Esophagus squamous epithelium (tissue), 4 donors: ENCODE results near the gene EWSR1.

Source experiments
- POLR2A ChIP-seq, 4 donors: fragments of 450-650 bp; IDR thresholded peaks; one replicate each; pipeline ENCODE4 v1.6.1; 2017; ENCODE audit warnings: antibody characterized with exemption in 4 of 4, mild to moderate bottlenecking in 4 of 4, moderate library complexity in 3 of 4
- TF ChIP-seq, protein P1 (sequence below), 6 experiments: fragments of 450-650 bp in 4 of 6; fragments of 200-600 bp in 2 of 6; sonication (generic) in 2 of 6; IDR thresholded peaks; one replicate each; pipeline ENCODE4 v1.5.1; 2016 to 2019; ENCODE audit warnings: antibody characterized with exemption in 6 of 6, mild to moderate bottlenecking in 4 of 6, moderate library complexity in 4 of 6

DNA sequence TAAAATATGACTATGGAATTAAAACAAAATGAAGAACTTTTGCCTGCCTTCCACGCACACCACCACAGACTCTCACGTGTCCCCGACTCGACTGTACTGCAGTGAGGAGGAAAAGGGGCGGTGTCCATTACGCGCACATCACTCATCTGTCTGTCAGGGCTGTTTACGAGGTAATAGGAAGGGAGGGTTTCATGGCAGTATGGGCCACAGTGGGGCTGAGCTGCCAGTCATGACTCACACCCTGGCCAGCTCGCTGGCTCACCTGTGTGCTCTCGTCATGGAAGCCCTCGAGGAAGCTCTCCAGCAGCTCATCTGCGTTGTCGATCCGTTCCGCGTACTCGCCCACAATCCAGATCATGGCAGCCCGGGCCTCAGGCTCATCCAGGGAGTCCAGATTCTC, 80.9 kb downstream of the EWSR1 start:
- TF ChIP-seq, protein P1, sequence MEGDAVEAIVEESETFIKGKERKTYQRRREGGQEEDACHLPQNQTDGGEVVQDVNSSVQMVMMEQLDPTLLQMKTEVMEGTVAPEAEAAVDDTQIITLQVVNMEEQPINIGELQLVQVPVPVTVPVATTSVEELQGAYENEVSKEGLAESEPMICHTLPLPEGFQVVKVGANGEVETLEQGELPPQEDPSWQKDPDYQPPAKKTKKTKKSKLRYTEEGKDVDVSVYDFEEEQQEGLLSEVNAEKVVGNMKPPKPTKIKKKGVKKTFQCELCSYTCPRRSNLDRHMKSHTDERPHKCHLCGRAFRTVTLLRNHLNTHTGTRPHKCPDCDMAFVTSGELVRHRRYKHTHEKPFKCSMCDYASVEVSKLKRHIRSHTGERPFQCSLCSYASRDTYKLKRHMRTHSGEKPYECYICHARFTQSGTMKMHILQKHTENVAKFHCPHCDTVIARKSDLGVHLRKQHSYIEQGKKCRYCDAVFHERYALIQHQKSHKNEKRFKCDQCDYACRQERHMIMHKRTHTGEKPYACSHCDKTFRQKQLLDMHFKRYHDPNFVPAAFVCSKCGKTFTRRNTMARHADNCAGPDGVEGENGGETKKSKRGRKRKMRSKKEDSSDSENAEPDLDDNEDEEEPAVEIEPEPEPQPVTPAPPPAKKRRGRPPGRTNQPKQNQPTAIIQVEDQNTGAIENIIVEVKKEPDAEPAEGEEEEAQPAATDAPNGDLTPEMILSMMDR (IDR thresholded peaks at IDR 0.05), result no peak
- no peak for TF ChIP-seq POLR2A (IDR thresholded peaks at IDR 0.05)
